ENCODE measurements around the gene RCOR2. TPM values are rescaled to one million over a fixed set of nuclear protein-coding genes. Genes with fewer than 3 reads are reported as not detected.
A peak's percentile ranks its signal among the peaks of the same experiment; 100 is the strongest.

RCOR2 gene
- total and polyA plus RNA-seq, 2 of the 4 experiments (the other 2 are of a cell fraction), result 0.90 to 2.0 TPM

GRCh38 chr11:63915961-63916836 lies 765 bp downstream of the RCOR2 start:
- Histone ChIP-seq H2BK120ac (ENCODE audit: low read depth, low read length) (no peak overlapping the region), H2BK15ac (ENCODE audit: low read depth, low read length) (no peak overlapping the region), H2AK5ac (ENCODE audit: low read depth, low read length) (no peak overlapping the region), H3K23ac (ENCODE audit: low read depth, low read length) (0 out of 2 replicates have a peak overlapping the region, but pooled peaks have one; percentile 39), H4K20me1 (ENCODE audit: insufficient read depth, low read length) (no peaks in the 10 kb centered on the region), H3K18ac (ENCODE audit: low read depth, low read length) (no peak overlapping the region), H3K9ac (ENCODE audit: low read depth, low read length) (peak overlapping the region; percentile 24; the same call in 1 of the 2 replicates), H3K4ac (ENCODE audit: low read depth, low read length) (peak overlapping the region; percentile 31; the same call in 1 of the 2 replicates), H3K9me1 (ENCODE audit: insufficient read depth, low read length) (peaks cover 6% of the 10 kb centered on the region), H2BK5ac (ENCODE audit: low read depth, low read length, poor library complexity, severe bottlenecking) (no peak overlapping the region), H4K8ac (ENCODE audit: low read depth in 2 of 2, low read length in 2 of 2) (no peak overlapping the region; a peak in 1 of 4 replicates), H2BK20ac (ENCODE audit: low read depth, low read length) (no peak overlapping the region), H3K27ac (ENCODE audit: insufficient read depth, low read length) (no peak overlapping the region), H3K36me3 (ENCODE audit: control insufficient read depth, insufficient read depth, low read length) (peaks cover 2% of the 10 kb centered on the region; the same call in 1 of the 2 replicates), H3K27me3 (ENCODE audit: control insufficient read depth, insufficient read depth, low read length) (peaks cover 3% of the 10 kb centered on the region; the same call in 1 of the 2 replicates), H3K56ac (ENCODE audit: extremely low read depth, insufficient read depth, low read length) (no peak overlapping the region), H3K9me3 (ENCODE audit: control insufficient read depth, insufficient read depth, low read length) (no peaks in the 10 kb centered on the region), H3K4me1 (ENCODE audit: control insufficient read depth, insufficient read depth, low read length) (peaks cover 31% of the 10 kb centered on the region), H3K14ac (replicated peaks; ENCODE audit: low read depth, low read length) (0 out of 2 replicates have a peak overlapping the region, but pooled peaks have one; percentile 40), H4K5ac (ENCODE audit: low read depth, low read length) (no peak overlapping the region), H3K4me2 (ENCODE audit: low read depth, low read length) (peak overlapping the region; percentile 91), H3K4me3 (ENCODE audit: insufficient read depth, low read depth, low read length) (peak overlapping the region; percentile 36), H2AK9ac (replicated peaks; ENCODE audit: low read depth, low read length, poor library complexity) (peak overlapping the region; percentile 90), H2AFZ (replicated peaks; ENCODE audit: low read length, poor library complexity) (peak overlapping the region; percentile 90), H4K91ac (ENCODE audit: insufficient read depth, low read depth, low read length) (no peak overlapping the region), H3K79me1 (ENCODE audit: low read depth in 1 of 2, low read length in 2 of 2) (peaks cover 0 to 4% of the 10 kb centered on the region in 2 experiments; a peak in 1 of 4 replicates)
- CTCF ChIA-PET, result no interaction called here
- BruUV-seq (replicated peaks), result no TSS peak
- dilution Hi-C loops (cut with HindIII; ENCODE audit: low sequenced_read_pairs, unreplicated experiment), result no loop called here
- POLR2A ChIA-PET (ENCODE audit: unreplicated experiment), result no interaction called here
- no peak for DNase-seq
- 4% methylated on average over 31 of the region's 56 CpGs; no CpG with 5 or more reads in 1 of the 2 experiments for WGBS, 2 experiments (ENCODE audit: extremely low coverage in 2 of 2, insufficient read length in 1 of 2)
- ATAC-seq (ENCODE audit: low read depth), result peak; percentile 31
- in situ Hi-C loops (cut with MboI; ENCODE audit: low sequenced_read_pairs), result no loop called here
- intact Hi-C loops (cut with micrococcal nuclease), result loop anchor here (2.0 kb wide), 1 partner anchor 23 kb away; the partner anchor contains the start of gene NAA40
- no peak for TF ChIP-seq BHLHE40 (IDR thresholded peaks at IDR 0.05; ENCODE audit: low read depth, low read length)
- TF ChIP-seq SMC3 (IDR thresholded peaks at IDR 0.05; ENCODE audit: low read depth, low read length), result no peak
- peak; percentile 31 for TF ChIP-seq RAD21 (IDR thresholded peaks at IDR 0.05; ENCODE audit: low read length)
- TF ChIP-seq ELK1 (IDR thresholded peaks at IDR 0.05; ENCODE audit: borderline replicate concordance, low read depth, low read length), result no peak
- TF ChIP-seq, protein P1, sequence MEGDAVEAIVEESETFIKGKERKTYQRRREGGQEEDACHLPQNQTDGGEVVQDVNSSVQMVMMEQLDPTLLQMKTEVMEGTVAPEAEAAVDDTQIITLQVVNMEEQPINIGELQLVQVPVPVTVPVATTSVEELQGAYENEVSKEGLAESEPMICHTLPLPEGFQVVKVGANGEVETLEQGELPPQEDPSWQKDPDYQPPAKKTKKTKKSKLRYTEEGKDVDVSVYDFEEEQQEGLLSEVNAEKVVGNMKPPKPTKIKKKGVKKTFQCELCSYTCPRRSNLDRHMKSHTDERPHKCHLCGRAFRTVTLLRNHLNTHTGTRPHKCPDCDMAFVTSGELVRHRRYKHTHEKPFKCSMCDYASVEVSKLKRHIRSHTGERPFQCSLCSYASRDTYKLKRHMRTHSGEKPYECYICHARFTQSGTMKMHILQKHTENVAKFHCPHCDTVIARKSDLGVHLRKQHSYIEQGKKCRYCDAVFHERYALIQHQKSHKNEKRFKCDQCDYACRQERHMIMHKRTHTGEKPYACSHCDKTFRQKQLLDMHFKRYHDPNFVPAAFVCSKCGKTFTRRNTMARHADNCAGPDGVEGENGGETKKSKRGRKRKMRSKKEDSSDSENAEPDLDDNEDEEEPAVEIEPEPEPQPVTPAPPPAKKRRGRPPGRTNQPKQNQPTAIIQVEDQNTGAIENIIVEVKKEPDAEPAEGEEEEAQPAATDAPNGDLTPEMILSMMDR (conservative IDR thresholded peaks at IDR 0.05; ENCODE audit: low read depth, low read length), result peak; percentile 46
- no peak for TF ChIP-seq MAZ (IDR thresholded peaks at IDR 0.05; ENCODE audit: borderline replicate concordance, low read depth, low read length)
- TF ChIP-seq CEBPB (IDR thresholded peaks at IDR 0.05; ENCODE audit: low read depth, low read length), result no peak
